H1 (cell line): ENCODE data around the gene CAP2. TPM values are rescaled to one million over a fixed set of nuclear protein-coding genes. Genes with fewer than 3 reads are reported as not detected.

Source experiments
- CTCF ChIA-PET: fragments of 300-600 bp; sonication (Branson Sonifier 250); formaldehyde crosslinking; loops from one replicate; lab custom pipeline; 2021; ENCODE audit not compliant: partially characterized antibody; lab: Charles Lee
- POLR2A ChIA-PET: fragments of 300-600 bp; sonication (Branson Sonifier 250); formaldehyde crosslinking; loops from one replicate; lab custom pipeline; 2021; ENCODE audit warnings: inconsistent platforms; ENCODE audit not compliant: partially characterized antibody; lab: Charles Lee
- DNase-seq, 2 experiments: peaks; one replicate each; pipeline versions ENCODE4 v3.0.0 to v3.0.0-alpha.2; 2010 to 2022; ENCODE audit warnings: low spot score in 2 of 2, low read depth in 1 of 2, mixed read lengths in 1 of 2
- FAIRE-seq: peaks from 2 replicates; lab custom pipeline; 2011; peaks lifted over from hg19 to GRCh38; lab: Jason Lieb, UNC
- H2AFZ ChIP-seq: 2 replicates; pipeline ENCODE4 v1.8.1; 2012; ENCODE audit warnings: low read length, inconsistent platforms
- H2AK5ac ChIP-seq: 2 replicates; pipeline ENCODE4 v1.6.1; 2013; ENCODE audit warnings: low read depth, low read length
- H2BK120ac ChIP-seq: replicated peaks from 2 replicates; pipeline ENCODE3; 2013; ENCODE audit warnings: low read depth, low read length, inconsistent platforms
- H2BK12ac ChIP-seq: 2 replicates; pipeline ENCODE4 v1.6.1; 2013; ENCODE audit warnings: low read depth, low read length
- H2BK15ac ChIP-seq: 2 replicates; pipeline ENCODE4 v1.6.1; 2013; ENCODE audit warnings: low read length
- H2BK20ac ChIP-seq: 2 replicates; pipeline ENCODE4 v1.6.1; 2013; ENCODE audit warnings: low read length
- H2BK5ac ChIP-seq: 2 replicates; pipeline ENCODE4 v1.6.1; 2013; ENCODE audit warnings: low read depth, low read length
- H3K14ac ChIP-seq: 2 replicates; pipeline ENCODE4 v1.6.1; 2013; ENCODE audit warnings: inconsistent platforms; ENCODE audit not compliant: insufficient read length
- H3K18ac ChIP-seq: 2 replicates; pipeline ENCODE4 v1.6.1; 2013; ENCODE audit warnings: low read length; ENCODE audit errors: extremely low read depth
- H3K23ac ChIP-seq: 2 replicates; pipeline ENCODE4 v1.6.1; 2013; ENCODE audit warnings: inconsistent platforms; ENCODE audit not compliant: insufficient read length
- H3K23me2 ChIP-seq: 2 replicates; pipeline ENCODE4 v1.6.1; 2013; ENCODE audit warnings: low read depth, low read length
- H3K27ac ChIP-seq: 2 replicates; pipeline ENCODE4 v1.6.1; 2011; ENCODE audit warnings: low read depth, low read length, inconsistent platforms
- H3K27me3 ChIP-seq, 4 experiments: replicated peaks in 1 of 4; 1 replicate in 1 of 4; 2 replicates in 3 of 4; pipeline versions ENCODE4 v1.6.1 to v1.8.1; 2011 to 2013; ENCODE audit warnings: low read length in 3 of 4, mild to moderate bottlenecking in 3 of 4, inconsistent platforms in 2 of 4, mixed read lengths in 2 of 4, moderate library complexity in 1 of 4; ENCODE audit not compliant: control insufficient read depth in 3 of 4, insufficient read depth in 3 of 4; ENCODE audit errors: extremely low read depth in 1 of 4
- H3K36me3 ChIP-seq, 4 experiments: 2 replicates each; pipeline versions ENCODE4 v1.6.1 to v1.8.1; 2011 to 2013; ENCODE audit warnings: mild to moderate bottlenecking in 4 of 4, low read length in 3 of 4, moderate library complexity in 2 of 4, control low read depth in 1 of 4, inconsistent platforms in 1 of 4; ENCODE audit not compliant: insufficient read depth in 4 of 4, control insufficient read depth in 2 of 4
- H3K4ac ChIP-seq: replicated peaks from 2 replicates; pipeline ENCODE3; 2013; ENCODE audit warnings: low read length, low read depth, mixed read lengths, inconsistent platforms; ENCODE audit not compliant: insufficient read length
- H3K4me1 ChIP-seq, 4 experiments: replicated peaks in 1 of 4; 1 replicate in 1 of 4; 2 replicates in 3 of 4; pipeline versions ENCODE4 v1.6.1 to v1.8.1; 2011 to 2013; ENCODE audit warnings: low read length in 3 of 4, inconsistent platforms in 2 of 4, mixed read lengths in 1 of 4; ENCODE audit not compliant: insufficient read depth in 4 of 4, control insufficient read depth in 3 of 4
- H3K4me2 ChIP-seq, 2 experiments: 2 replicates each; pipeline versions ENCODE4 v1.6.1 to v1.8.1; 2011 to 2013; ENCODE audit warnings: low read depth in 2 of 2, low read length in 2 of 2, control low read depth in 1 of 2, inconsistent platforms in 1 of 2, mild to moderate bottlenecking in 1 of 2; ENCODE audit not compliant: insufficient read depth in 1 of 2
- H3K4me3 ChIP-seq, 4 experiments: fragments of 200-600, 300-600 bp in 1 of 4; sonication (generic), shearing (Covaris generic), sonication (Bioruptor Twin) in 1 of 4; 2 replicates each; pipeline versions ENCODE4 v1.5.1 to v1.8.1; 2011 to 2016; ENCODE audit warnings: low read length in 4 of 4, low read depth in 3 of 4, control low read depth in 2 of 4, inconsistent platforms in 2 of 4, mild to moderate bottlenecking in 2 of 4, mixed read lengths in 1 of 4, moderate library complexity in 1 of 4; ENCODE audit not compliant: insufficient read depth in 2 of 4; ENCODE audit errors: extremely low read depth in 1 of 4
- H3K56ac ChIP-seq: replicated peaks from 2 replicates; pipeline ENCODE3; 2013; ENCODE audit warnings: low read depth, mild to moderate bottlenecking, mixed read lengths, low read length, inconsistent platforms; ENCODE audit not compliant: insufficient read length
- H3K79me1 ChIP-seq: 2 replicates; pipeline ENCODE4 v1.6.1; 2013; ENCODE audit warnings: low read depth, low read length, control low read depth
- H3K79me2 ChIP-seq, 2 experiments: 2 replicates each; pipeline versions ENCODE4 v1.6.1 to v1.8.1; 2012 to 2013; ENCODE audit warnings: low read length in 2 of 2, mild to moderate bottlenecking in 2 of 2, inconsistent platforms in 1 of 2; ENCODE audit not compliant: insufficient read depth in 2 of 2, control insufficient read depth in 1 of 2
- H3K9ac ChIP-seq, 4 experiments: replicated peaks in 1 of 4; 1 replicate in 1 of 4; 2 replicates in 3 of 4; pipeline versions ENCODE4 v1.6.1 to v1.8.1; 2011 to 2013; ENCODE audit warnings: low read depth in 3 of 4, low read length in 3 of 4, control low read depth in 2 of 4, mild to moderate bottlenecking in 2 of 4, moderate library complexity in 2 of 4, inconsistent platforms in 1 of 4; ENCODE audit errors: extremely low read depth in 1 of 4
- H3K9me3 ChIP-seq, 2 experiments: 2 replicates each; pipeline versions ENCODE4 v1.6.1 to v1.8.1; 2012 to 2013; ENCODE audit warnings: mild to moderate bottlenecking in 2 of 2, moderate library complexity in 2 of 2, control low read depth in 1 of 2, inconsistent platforms in 1 of 2, low read depth in 1 of 2, low read length in 1 of 2, mixed read lengths in 1 of 2; ENCODE audit not compliant: insufficient read depth in 2 of 2
- H4K20me1 ChIP-seq, 2 experiments: replicated peaks in 1 of 2; 2 replicates each; pipeline versions ENCODE3 to v1.8.1; 2011 to 2013; ENCODE audit warnings: inconsistent platforms in 2 of 2, low read length in 2 of 2, mild to moderate bottlenecking in 1 of 2; ENCODE audit not compliant: insufficient read depth in 2 of 2, control insufficient read depth in 1 of 2
- H4K5ac ChIP-seq: 2 replicates; pipeline ENCODE4 v1.6.1; 2013; ENCODE audit warnings: low read length, low read depth, mixed read lengths, inconsistent platforms; ENCODE audit not compliant: insufficient read length
- H4K8ac ChIP-seq: 2 replicates; pipeline ENCODE4 v1.8.0; 2013; ENCODE audit warnings: mild to moderate bottlenecking, moderate library complexity, low read length, inconsistent platforms; ENCODE audit not compliant: insufficient read depth; ENCODE audit errors: extremely low read depth
- H4K91ac ChIP-seq: replicated peaks from 2 replicates; pipeline ENCODE3; 2013; ENCODE audit warnings: low read length, mixed read lengths, inconsistent platforms; ENCODE audit not compliant: insufficient read length
- CTBP2 ChIP-seq: IDR thresholded peaks from 2 replicates; pipeline ENCODE4 v1.7.0; 2011; ENCODE audit warnings: borderline replicate concordance, mild to moderate bottlenecking, moderate library complexity, mixed read lengths, low read length; ENCODE audit not compliant: insufficient read depth, insufficient read length
- CTCF ChIP-seq, 3 experiments: IDR thresholded peaks; 1 replicate in 2 of 3; 2 replicates in 1 of 3; pipeline versions ENCODE4 v1.5.1 to v1.6.1; 2011; ENCODE audit warnings: low read length in 3 of 3, mild to moderate bottlenecking in 3 of 3, inconsistent platforms in 2 of 3, low read depth in 1 of 3, moderate library complexity in 1 of 3; ENCODE audit not compliant: insufficient read depth in 1 of 3; ENCODE audit errors: control extremely low read depth in 1 of 3
- EGR1 ChIP-seq: IDR thresholded peaks from 2 replicates; pipeline ENCODE4 v1.6.1; 2011; ENCODE audit warnings: low read depth, low read length, borderline replicate concordance
- EP300 ChIP-seq, 2 experiments: IDR thresholded peaks; 1 replicate in 1 of 2; 2 replicates in 1 of 2; pipeline ENCODE4 v1.6.1; 2011 to 2012; ENCODE audit warnings: low read depth in 2 of 2, low read length in 2 of 2, mild to moderate bottlenecking in 2 of 2, borderline replicate concordance in 1 of 2, inconsistent platforms in 1 of 2, moderate library complexity in 1 of 2
- MAFK ChIP-seq: IDR thresholded peaks from 2 replicates; pipeline ENCODE4 v1.6.1; 2012; ENCODE audit warnings: low read depth, mild to moderate bottlenecking, improper control_type of control experiment, low read length
- PHF8 ChIP-seq: fragments of 200-600 bp; sonication (generic); conservative IDR thresholded peaks from 2 replicates; pipeline ENCODE4 v1.7.1; 2012; ENCODE audit warnings: low read depth, mild to moderate bottlenecking, inconsistent platforms, low read length, moderate library complexity
- POLR2A ChIP-seq, 2 experiments: IDR thresholded peaks; 1 replicate in 1 of 2; 2 replicates in 1 of 2; pipeline ENCODE4 v1.6.1; 2011; ENCODE audit warnings: low read depth in 2 of 2, low read length in 2 of 2, mild to moderate bottlenecking in 2 of 2; ENCODE audit errors: control extremely low read depth in 1 of 2
- POLR2AphosphoS5 ChIP-seq: IDR thresholded peaks from 2 replicates; pipeline ENCODE4 v1.6.1; 2011; ENCODE audit warnings: low read depth, low read length
- SAP30 ChIP-seq: fragments of 300-600 bp; sonication (generic); IDR thresholded peaks from 2 replicates; pipeline ENCODE4 v1.7.1; 2012; ENCODE audit warnings: low read length, moderate library complexity, mild to moderate bottlenecking, inconsistent platforms; ENCODE audit not compliant: insufficient read depth, insufficient replicate concordance
- SIX5 ChIP-seq: IDR thresholded peaks from 2 replicates; pipeline ENCODE4 v1.6.1; 2011; ENCODE audit warnings: mild to moderate bottlenecking, low read depth, low read length
- SP1 ChIP-seq: IDR thresholded peaks from 2 replicates; pipeline ENCODE4 v1.6.1; 2011; ENCODE audit warnings: low read depth, low read length
- TAF1 ChIP-seq: IDR thresholded peaks from 2 replicates; pipeline ENCODE4 v1.6.1; 2011; ENCODE audit warnings: mild to moderate bottlenecking, low read depth, low read length
- WGBS, 2 experiments: shearing (Covaris generic) in 1 of 2; methylation state at CpG; one replicate each; pipeline versions ENCODE4 v1.1.6 to v1.1.7; 2013 to 2015; ENCODE audit warnings: low lambda C conversion rate in 2 of 2, mixed read lengths in 2 of 2, inconsistent platforms in 1 of 2, low coverage in 1 of 2, missing lambda C conversion rate in 1 of 2; ENCODE audit not compliant: insufficient replicate concordance in 2 of 2, insufficient coverage in 1 of 2, insufficient read length in 1 of 2; ENCODE audit errors: extremely low coverage in 1 of 2, missing lambda C conversion rate in 1 of 2; 5-methylcytosine and 5-hydroxymethylcytosine counted together
- polyA plus RNA-seq, 7 experiments: library from polyadenylated mRNA; depleted of rRNA in 3 of 7; stranded (reverse) in 5 of 7; unstranded in 2 of 7; fragments of >200 nt in 5 of 7; fragments of 200-250 nt in 2 of 7; gene quantifications; 1 replicate in 5 of 7; 2 replicates in 1 of 7; 4 replicates in 1 of 7; pipeline versions ENCODE4 v1.2.1 to v1.2.3, GENCODE V29; 2011 to 2013; ENCODE audit warnings: missing spikeins in 2 of 7, mixed read lengths in 2 of 7
- total RNA-seq: library from RNA; stranded (reverse); fragmentation: NEBNext Ultra II Directional; extraction: Animal tissue kit (Norgen Biotek cat#: 25700); gene quantifications from 2 replicates; pipeline ENCODE4 v1.2.1, GENCODE V29; 2021

Gene CAP2
- total and polyA plus RNA-seq, 2 of the 8 experiments (the other 6 are each of a cell fraction or from before 2014, with no cell fraction given): 7.2 to 10.0 TPM

GRCh38 chr6:17552861-17553260, 159.5 kb downstream of the CAP2 start:
- H3K79me2 ChIP-seq: no peaks in the 10 kb centered on the region
- H4K91ac ChIP-seq: no peak overlapping the region
- FAIRE-seq (no peak), DNase-seq (no peak)
- no peak overlapping the region for H3K56ac ChIP-seq
- no peak overlapping the region for H2BK5ac ChIP-seq
- no peaks in the 10 kb centered on the region for H3K23me2 ChIP-seq
- ChIA-PET POLR2A (no interaction called here), CTCF (interaction anchor here (0.8 to 1.6 kb wide), 5 partner anchors 8 to 353 kb away, joined by 3 to 8 read pairs (median 3); no protein-coding TSS in a partner anchor)
- no peak overlapping the region for H3K27ac ChIP-seq
- no peak overlapping the region for H4K5ac ChIP-seq
- no peaks in the 10 kb centered on the region for H3K79me1 ChIP-seq
- H3K9ac ChIP-seq: no peak overlapping the region
- H2BK120ac ChIP-seq: no peak overlapping the region
- peaks cover 0 to 3% (median under 1%) of the 10 kb centered on the region in 4 experiments; a peak in 3 of 8 replicates for H3K36me3 ChIP-seq
- no peak overlapping the region for H3K18ac ChIP-seq
- no peak overlapping the region for H3K14ac ChIP-seq
- H2BK20ac ChIP-seq: no peak overlapping the region
- no peak overlapping the region for H3K4me2 ChIP-seq
- H4K8ac ChIP-seq: no peak overlapping the region
- H3K9me3 ChIP-seq: no peaks in the 10 kb centered on the region
- no peak overlapping the region for H2AFZ ChIP-seq
- no peak overlapping the region for H3K23ac ChIP-seq
- H2BK15ac ChIP-seq: no peak overlapping the region
- H3K27me3 ChIP-seq: no peaks in the 10 kb centered on the region
- H2BK12ac ChIP-seq: no peak overlapping the region
- H3K4me3 ChIP-seq: no peak overlapping the region
- H4K20me1 ChIP-seq: no peaks in the 10 kb centered on the region
- no peaks in the 10 kb centered on the region for H3K4me1 ChIP-seq
- H3K4ac ChIP-seq: no peak overlapping the region
- no peak overlapping the region for H2AK5ac ChIP-seq
- WGBS, 2 experiments: 91% methylated on average over 3 of the region's 3 CpGs; no CpG with 5 or more reads in 1 of the 2 experiments
- TF ChIP-seq MAFK (no peak), EP300 (IDR thresholded peaks at IDR 0.05; ENCODE audit: borderline replicate concordance in 1 of 2, low read depth in 2 of 2, low read length in 2 of 2) (no peak), TAF1 (no peak), POLR2A (IDR thresholded peaks at IDR 0.05; ENCODE audit: control extremely low read depth in 1 of 2, low read depth in 2 of 2, low read length in 2 of 2) (no peak), EGR1 (no peak), SIX5 (no peak), SP1 (no peak), CTCF (IDR thresholded peaks at IDR 0.05; ENCODE audit: control extremely low read depth in 1 of 3, insufficient read depth in 1 of 3, low read depth in 1 of 3, low read length in 3 of 3) (no peak), CTBP2 (no peak), PHF8 (no peak), POLR2AphosphoS5 (no peak), SAP30 (no peak)
